SH-SY5Y (cell line): Measurements from ENCODE around the gene ABCB1.

ENCODE experiments used
- GATA2 ChIP-seq: IDR thresholded peaks from 2 replicates; pipeline ENCODE4 v1.6.1; 2011; ENCODE audit warnings: mild to moderate bottlenecking, low read depth, low read length
- GATA3 ChIP-seq: IDR thresholded peaks from 2 replicates; pipeline ENCODE4 v1.6.1; 2011; ENCODE audit warnings: low read depth, mild to moderate bottlenecking, low read length, moderate library complexity

DNA sequence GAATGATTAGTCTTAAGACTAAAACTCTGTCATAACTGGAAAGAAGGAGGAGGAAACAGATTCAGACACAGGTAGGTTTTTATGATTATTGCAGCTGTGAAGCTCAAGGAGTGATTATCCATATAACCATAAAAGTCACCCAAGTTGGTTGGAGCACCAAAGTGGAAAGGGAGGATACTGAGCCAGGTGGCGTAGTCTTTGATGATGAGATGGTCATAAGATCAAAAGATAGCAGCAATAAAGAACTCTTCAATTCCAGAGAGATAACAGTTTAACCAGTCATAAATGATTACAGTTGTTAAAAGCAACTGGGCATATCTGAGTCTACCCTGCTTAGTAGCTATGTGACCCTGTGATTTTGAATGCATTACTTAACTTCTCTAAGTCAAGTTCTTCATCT is 8.4 kb downstream of the ABCB1 start:
- no peak for TF ChIP-seq GATA3
- TF ChIP-seq GATA2 = no peak
